GM23248 (cell line): ENCODE data around the gene POLR1A. TPM values are rescaled to one million over a fixed set of nuclear protein-coding genes. Genes with fewer than 3 reads are reported as not detected.

Experiments
- DNase-seq: peaks from one replicate; pipeline ENCODE4 v3.0.0-alpha.2; 2015
- H2AFZ ChIP-seq: fragments of 200-600 bp; sonication (generic); 2 replicates; pipeline ENCODE4 v1.6.1; 2016; ENCODE audit warnings: antibody characterized with exemption
- H3F3A ChIP-seq: fragments of 200-600 bp; sonication (generic); 2 replicates; pipeline ENCODE4 v1.6.1; 2016; ENCODE audit warnings: mild to moderate bottlenecking, antibody characterized with exemption, mixed run types; ENCODE audit not compliant: insufficient read depth
- H3K27ac ChIP-seq: fragments of 200-600 bp; sonication (generic); 2 replicates; pipeline ENCODE4 v1.5.1; 2016; ENCODE audit warnings: mild to moderate bottlenecking
- H3K27me3 ChIP-seq: fragments of 200-600 bp; sonication (generic); replicated peaks from 2 replicates; pipeline ENCODE4 v1.6.1; 2016; ENCODE audit warnings: mild to moderate bottlenecking; ENCODE audit not compliant: insufficient read depth
- H3K36me3 ChIP-seq: fragments of 200-600 bp; sonication (generic); 2 replicates; pipeline ENCODE4 v1.6.1; 2016; ENCODE audit warnings: low read depth, mild to moderate bottlenecking
- H3K4me1 ChIP-seq: fragments of 200-600 bp; sonication (generic); 2 replicates; pipeline ENCODE4 v1.6.1; 2016; ENCODE audit warnings: mild to moderate bottlenecking; ENCODE audit not compliant: insufficient read depth
- H3K4me2 ChIP-seq: fragments of 200-600 bp; sonication (generic); one replicate; pipeline ENCODE4 v1.6.1; 2016; ENCODE audit warnings: mild to moderate bottlenecking; ENCODE audit not compliant: unreplicated experiment
- H3K4me3 ChIP-seq: fragments of 200-600 bp; sonication (generic); 2 replicates; pipeline ENCODE4 v1.5.1; 2016; ENCODE audit warnings: mild to moderate bottlenecking
- H3K79me2 ChIP-seq: fragments of 200-600 bp; sonication (generic); 2 replicates; pipeline ENCODE4 v1.6.1; 2016; ENCODE audit warnings: mild to moderate bottlenecking; ENCODE audit not compliant: insufficient read depth
- H3K9ac ChIP-seq: fragments of 200-600 bp; sonication (generic); 2 replicates; pipeline ENCODE4 v1.6.1; 2016; ENCODE audit warnings: mild to moderate bottlenecking
- H3K9me2 ChIP-seq: fragments of 200-600 bp; sonication (generic); 2 replicates; pipeline ENCODE4 v1.6.1; 2016; ENCODE audit warnings: mixed run types, mild to moderate bottlenecking, moderate library complexity; ENCODE audit not compliant: insufficient read depth
- H3K9me3 ChIP-seq: fragments of 200-600 bp; sonication (generic); one replicate; pipeline ENCODE4 v1.6.1; 2017; ENCODE audit warnings: low read depth
- H4K20me1 ChIP-seq: fragments of 200-600 bp; sonication (generic); 2 replicates; pipeline ENCODE4 v1.6.0; 2016; ENCODE audit not compliant: insufficient read depth
- EZH2 ChIP-seq: fragments of 200-600 bp; sonication (generic); IDR thresholded peaks from 2 replicates; pipeline ENCODE4 v1.6.1; 2018; ENCODE audit warnings: antibody characterized with exemption, mild to moderate bottlenecking; ENCODE audit not compliant: insufficient read depth, poor library complexity, severe bottlenecking
- EZH2phosphoT487 ChIP-seq: fragments of 200-600 bp; sonication (generic); IDR thresholded peaks from 2 replicates; pipeline ENCODE4 v1.6.1; 2018; ENCODE audit warnings: antibody characterized with exemption, moderate library complexity, mild to moderate bottlenecking, low read depth; ENCODE audit not compliant: insufficient read depth
- WGBS, 2 experiments: methylation state at CpG; one replicate each; pipeline ENCODE4 v1.1.6; 2015 to 2017; ENCODE audit warnings: low lambda C conversion rate in 2 of 2, low coverage in 1 of 2; ENCODE audit errors: missing lambda C conversion rate in 2 of 2; 5-methylcytosine and 5-hydroxymethylcytosine counted together
- in situ Hi-C: fragments of 300-500 bp; cut with MboI; formaldehyde crosslinking; loops from 2 replicates; pipeline ENCODE4 v1.15.0; 2020
- polyA plus RNA-seq: library from polyadenylated mRNA; unstranded; fragments of >200 nt; fragmentation: Nextera tagmentation; extraction: Ambion mirVana; gene quantifications from 2 replicates; pipeline ENCODE4 v1.2.1, GENCODE V29; 2016
- total RNA-seq: library from RNA; depleted of rRNA; stranded (reverse); fragments of >200 nt; shearing (Covaris generic); gene quantifications from 2 replicates; pipeline ENCODE4 v1.2.3, GENCODE V29; 2014

Gene POLR1A
- total and polyA plus RNA-seq, 2 experiments from 2014 or later = 8.9 to 13.0 TPM

DNA sequence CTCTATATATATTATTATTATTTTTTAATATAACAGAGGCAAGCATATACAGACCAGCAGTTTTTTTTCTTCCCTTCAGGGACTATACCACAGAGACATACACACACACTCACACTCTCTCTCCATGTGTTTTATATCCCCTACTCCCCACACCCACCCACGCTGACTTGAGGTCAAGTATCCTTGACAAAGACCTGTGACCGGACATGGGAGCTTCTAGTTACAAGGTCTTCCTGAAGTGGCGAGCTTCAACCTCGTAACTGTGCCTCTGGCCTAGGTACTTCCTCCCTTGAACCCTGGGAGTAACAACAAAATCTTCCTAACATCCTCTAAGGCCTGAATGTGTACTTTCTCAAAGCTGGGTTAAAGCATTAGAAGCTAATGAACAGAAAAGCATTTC, 52.5 kb downstream of the POLR1A start:
- H3K36me3 ChIP-seq = peaks cover 20% of the 10 kb centered on the region; the same call in 1 of the 2 replicates

DNA sequence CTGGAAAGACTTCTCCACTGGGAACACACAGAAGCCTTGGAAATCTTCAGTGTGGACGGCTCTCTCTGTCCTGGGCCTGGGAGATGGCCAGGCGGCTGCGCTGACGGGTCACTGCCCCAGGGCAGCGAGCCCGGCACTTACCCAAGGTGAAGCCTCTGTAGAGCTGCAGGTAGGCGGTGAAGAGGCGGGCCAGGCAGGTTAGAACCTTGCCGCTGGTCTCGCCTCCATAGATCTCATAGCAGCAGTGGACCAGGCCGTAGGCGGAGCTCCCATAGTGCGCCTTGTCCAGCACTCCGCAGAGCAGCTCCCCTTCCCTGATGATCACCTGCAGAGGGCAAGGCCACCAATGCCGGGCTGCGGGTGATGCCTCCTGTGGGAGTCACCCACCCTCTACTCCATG, 53.0 kb downstream of the POLR1A start:
- Histone ChIP-seq H3K9me3 (no peaks in the 10 kb centered on the region), H3K27ac (no peak overlapping the region), H3F3A (peaks cover 13% of the 10 kb centered on the region), H4K20me1 (no peaks in the 10 kb centered on the region), H3K9ac (no peak overlapping the region), H3K4me1 (0 out of 2 replicates have a peak, but pooled peaks cover 9% of the 10 kb centered on the region), H3K9me2 (no peaks in the 10 kb centered on the region), H3K36me3 (peaks cover 20% of the 10 kb centered on the region; the same call in 1 of the 2 replicates), H2AFZ (no peak overlapping the region), H3K79me2 (no peaks in the 10 kb centered on the region), H3K4me3 (no peak overlapping the region), H3K4me2 (no peak overlapping the region), H3K27me3 (no peaks in the 10 kb centered on the region)
- 97% methylated on average over 16 of the region's 16 CpGs for WGBS, 2 experiments
- DNase-seq = no peak
- in situ Hi-C loops = loop anchor here (25.0 kb wide), 1 partner anchor 165 kb away; the partner anchor contains the start of gene ST3GAL5
- TF ChIP-seq EZH2phosphoT487 = no peak

More for the DNA sequence above, 52.5 kb downstream of the POLR1A start:
- Histone ChIP-seq H2AFZ (no peak overlapping the region), H3F3A (peaks cover 13% of the 10 kb centered on the region), H3K4me2 (no peak overlapping the region), H4K20me1 (no peaks in the 10 kb centered on the region), H3K4me1 (0 out of 2 replicates have a peak, but pooled peaks cover 9% of the 10 kb centered on the region), H3K27ac (no peak overlapping the region), H3K9me2 (no peaks in the 10 kb centered on the region), H3K4me3 (no peak overlapping the region), H3K27me3 (no peaks in the 10 kb centered on the region), H3K9me3 (no peaks in the 10 kb centered on the region), H3K9ac (no peak overlapping the region), H3K79me2 (no peaks in the 10 kb centered on the region)
- no peak for TF ChIP-seq EZH2phosphoT487
- no peak for TF ChIP-seq EZH2
- in situ Hi-C loops = loop anchor here (25.0 kb wide), 1 partner anchor 166 kb away; the partner anchor contains the start of gene ST3GAL5
- 91 to 93% methylated on average over 4 of the region's 4 CpGs for WGBS, 2 experiments
- no peak for DNase-seq

DNA sequence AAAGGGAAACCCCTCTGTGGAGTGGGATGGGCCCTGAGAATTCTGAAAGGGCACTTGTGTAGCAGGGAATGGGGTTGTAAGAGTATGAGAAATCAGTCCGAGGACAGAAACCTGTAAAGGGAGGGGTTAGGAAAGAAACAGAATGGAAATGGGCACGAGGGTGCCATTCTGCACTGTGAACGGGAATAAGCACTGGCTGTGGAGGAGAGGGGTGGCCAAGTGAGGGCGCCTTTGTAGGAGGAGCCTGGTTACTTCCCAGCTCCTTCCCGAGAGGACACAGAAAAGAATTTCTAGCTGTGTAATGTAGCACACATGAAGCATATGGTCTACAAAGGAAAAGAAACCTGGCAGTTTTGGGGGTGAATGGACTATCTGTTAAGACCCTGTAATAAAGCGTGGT, 53.4 kb downstream of the POLR1A start:
- Histone ChIP-seq H2AFZ (no peak overlapping the region), H3K79me2 (no peaks in the 10 kb centered on the region), H3K9ac (no peak overlapping the region), H4K20me1 (no peaks in the 10 kb centered on the region), H3K27ac (no peak overlapping the region), H3K9me2 (no peaks in the 10 kb centered on the region), H3K4me2 (no peak overlapping the region), H3F3A (peaks cover 10% of the 10 kb centered on the region), H3K36me3 (peaks cover 20% of the 10 kb centered on the region; the same call in 1 of the 2 replicates), H3K4me1 (0 out of 2 replicates have a peak, but pooled peaks cover 8% of the 10 kb centered on the region), H3K27me3 (no peaks in the 10 kb centered on the region), H3K4me3 (no peak overlapping the region), H3K9me3 (no peaks in the 10 kb centered on the region)
- TF ChIP-seq EZH2 (no peak), EZH2phosphoT487 (no peak)
- in situ Hi-C loops = loop anchor here (25.0 kb wide), 1 partner anchor 165 kb away; the partner anchor contains the start of gene ST3GAL5
- WGBS, 2 experiments = 92 to 98% methylated on average over 6 of the region's 6 CpGs
- DNase-seq = no peak

DNA sequence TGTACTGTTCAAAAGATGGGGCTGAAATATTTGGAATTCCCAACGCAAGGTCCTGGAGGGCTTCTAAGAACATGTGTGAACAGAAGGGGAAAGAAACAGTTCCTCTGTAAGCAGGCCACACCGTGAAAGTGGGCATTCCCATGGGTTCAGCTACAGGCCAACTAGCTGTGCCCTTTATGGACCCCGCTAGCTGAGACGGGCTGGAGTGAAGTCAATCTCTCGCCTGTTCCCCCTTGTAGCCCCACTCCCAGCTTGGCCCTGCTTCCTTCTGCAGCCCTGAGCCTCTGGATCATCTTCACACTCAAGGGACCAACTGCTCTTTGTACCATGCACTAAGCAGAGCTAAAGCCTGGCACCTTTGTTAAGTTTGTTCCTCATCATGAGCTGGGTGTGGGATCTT, 55.4 kb downstream of the POLR1A start:
- H3K36me3 ChIP-seq = peaks cover 20% of the 10 kb centered on the region

More for the DNA sequence above, 55.4 kb downstream of the POLR1A start:
- Histone ChIP-seq H2AFZ (no peak overlapping the region), H3K9me3 (no peaks in the 10 kb centered on the region), H4K20me1 (no peaks in the 10 kb centered on the region), H3K79me2 (no peaks in the 10 kb centered on the region), H3K27me3 (no peaks in the 10 kb centered on the region), H3K9ac (no peak overlapping the region), H3K4me3 (no peak overlapping the region), H3K4me2 (no peak overlapping the region), H3K4me1 (0 out of 2 replicates have a peak, but pooled peaks cover 6% of the 10 kb centered on the region), H3F3A (no peaks in the 10 kb centered on the region), H3K9me2 (no peaks in the 10 kb centered on the region), H3K27ac (no peak overlapping the region)
- no peak for DNase-seq
- TF ChIP-seq EZH2 (no peak), EZH2phosphoT487 (no peak)
- in situ Hi-C loops = loop anchor here (25.0 kb wide), 1 partner anchor 163 kb away; the partner anchor contains the start of gene ST3GAL5
- WGBS, 2 experiments = 94 to 100% methylated on average over 5 of the region's 5 CpGs
